Brain microvascular endothelial cell (primary cell): Measurements from ENCODE around the gene ZNF138.

Source experiments
- DNase-seq: peaks from one replicate; pipeline ENCODE4 v3.0.0-alpha.2; 2020
- H3K27ac ChIP-seq: fragments of 250-450 bp; sonication (Bioruptor Pico); 2 replicates; pipeline ENCODE4 v1.5.1; 2020; ENCODE audit warnings: mild to moderate bottlenecking, moderate library complexity
- H3K27me3 ChIP-seq: fragments of 250-450 bp; sonication (Bioruptor Pico); replicated peaks from 2 replicates; pipeline ENCODE4 v1.5.1; 2020; ENCODE audit warnings: mild to moderate bottlenecking
- H3K36me3 ChIP-seq: fragments of 250-450 bp; sonication (Bioruptor Pico); replicated peaks from 2 replicates; pipeline ENCODE4 v1.5.1; 2020; ENCODE audit warnings: mild to moderate bottlenecking
- H3K4me3 ChIP-seq: 2 replicates; pipeline ENCODE4 v1.5.1; 2011; ENCODE audit warnings: low read depth, mild to moderate bottlenecking, control low read depth, low read length, moderate library complexity
- in situ Hi-C: cut with HindIII; loops from 2 replicates; pipeline ENCODE4 v1.10.0; 2017; ENCODE audit warnings: low sequenced_read_pairs, low pct_ligation_motif_present
- TF ChIP-seq, protein P1 (sequence below): IDR thresholded peaks from 2 replicates; pipeline ENCODE4 v1.5.1; 2011; ENCODE audit warnings: low read depth, mild to moderate bottlenecking, moderate library complexity, low read length, control low read depth, inconsistent platforms; ENCODE audit errors: missing control alignments

Gene ZNF138

DNA sequence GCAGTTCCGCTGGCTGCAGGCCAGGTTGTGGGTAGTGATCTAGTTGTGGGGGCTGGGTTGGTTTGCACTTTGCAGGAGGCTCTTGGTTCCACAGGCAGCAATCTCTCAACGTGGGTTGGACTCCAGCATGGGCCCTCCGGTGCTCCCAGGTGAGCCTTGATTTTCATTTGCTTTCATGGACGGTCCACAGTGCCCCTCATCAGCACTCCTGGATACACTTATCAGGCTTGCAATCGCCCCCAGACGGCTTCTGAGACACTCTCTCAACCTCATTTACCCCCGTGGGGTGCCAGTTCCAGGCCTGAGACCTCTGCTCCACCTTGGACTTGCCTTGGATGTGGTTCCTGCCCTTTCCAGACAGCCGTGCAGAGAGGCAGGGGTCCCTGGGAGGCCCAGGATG lies 77.5 kb downstream of the ZNF138 start:
- no peaks in the 10 kb centered on the region for H3K36me3 ChIP-seq
- no peak overlapping the region for H3K4me3 ChIP-seq
- no peaks in the 10 kb centered on the region for H3K27me3 ChIP-seq
- TF ChIP-seq, protein P1, sequence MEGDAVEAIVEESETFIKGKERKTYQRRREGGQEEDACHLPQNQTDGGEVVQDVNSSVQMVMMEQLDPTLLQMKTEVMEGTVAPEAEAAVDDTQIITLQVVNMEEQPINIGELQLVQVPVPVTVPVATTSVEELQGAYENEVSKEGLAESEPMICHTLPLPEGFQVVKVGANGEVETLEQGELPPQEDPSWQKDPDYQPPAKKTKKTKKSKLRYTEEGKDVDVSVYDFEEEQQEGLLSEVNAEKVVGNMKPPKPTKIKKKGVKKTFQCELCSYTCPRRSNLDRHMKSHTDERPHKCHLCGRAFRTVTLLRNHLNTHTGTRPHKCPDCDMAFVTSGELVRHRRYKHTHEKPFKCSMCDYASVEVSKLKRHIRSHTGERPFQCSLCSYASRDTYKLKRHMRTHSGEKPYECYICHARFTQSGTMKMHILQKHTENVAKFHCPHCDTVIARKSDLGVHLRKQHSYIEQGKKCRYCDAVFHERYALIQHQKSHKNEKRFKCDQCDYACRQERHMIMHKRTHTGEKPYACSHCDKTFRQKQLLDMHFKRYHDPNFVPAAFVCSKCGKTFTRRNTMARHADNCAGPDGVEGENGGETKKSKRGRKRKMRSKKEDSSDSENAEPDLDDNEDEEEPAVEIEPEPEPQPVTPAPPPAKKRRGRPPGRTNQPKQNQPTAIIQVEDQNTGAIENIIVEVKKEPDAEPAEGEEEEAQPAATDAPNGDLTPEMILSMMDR: no peak
- DNase-seq: no peak
- in situ Hi-C loops: no loop called here
- no peak overlapping the region for H3K27ac ChIP-seq

DNA sequence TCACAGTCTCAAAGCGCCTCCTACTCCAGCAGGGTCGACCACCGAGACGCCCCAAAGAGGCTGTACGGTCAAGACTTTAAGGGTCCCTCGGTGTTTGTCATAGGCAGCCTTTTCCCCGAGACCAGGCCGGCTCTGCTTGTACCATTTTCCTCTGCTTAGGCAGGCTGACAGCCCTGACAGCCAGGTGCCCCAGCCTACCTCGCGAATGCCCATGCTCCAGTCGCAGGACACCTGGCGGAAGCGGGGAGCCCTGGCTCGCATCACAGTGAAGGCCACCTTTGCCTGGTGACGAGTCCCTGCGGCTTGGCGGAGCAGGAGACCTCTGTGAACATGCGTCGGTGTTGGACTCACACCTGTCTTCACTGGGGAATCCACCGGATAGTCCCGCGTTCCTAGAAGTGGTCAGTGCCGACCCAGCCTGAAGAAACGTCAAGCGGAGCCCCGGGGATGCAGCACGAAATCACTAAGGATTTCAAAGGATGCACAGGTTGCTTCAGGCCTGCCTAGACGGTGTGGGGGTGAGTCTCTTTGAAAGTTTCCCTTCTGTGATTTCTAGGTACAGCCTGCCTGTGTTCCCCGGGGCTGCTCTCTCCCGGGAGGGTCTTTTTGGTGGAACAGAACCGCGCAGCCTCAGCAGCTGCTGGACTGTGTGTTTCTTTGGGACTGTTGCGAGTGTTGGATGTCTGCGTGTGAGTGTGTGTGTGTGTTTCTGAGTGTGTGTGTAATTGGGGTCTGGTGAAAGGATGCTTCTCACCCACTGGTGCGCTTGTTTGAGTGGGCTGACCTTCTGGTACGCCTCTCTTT lies 78.3 kb downstream of the ZNF138 start:
- Histone ChIP-seq H3K27ac (no peak overlapping the region), H3K27me3 (no peaks in the 10 kb centered on the region), H3K36me3 (no peaks in the 10 kb centered on the region), H3K4me3 (no peak overlapping the region)
- in situ Hi-C loops: no loop called here
- DNase-seq: no peak
- TF ChIP-seq, protein P1: no peak

DNA sequence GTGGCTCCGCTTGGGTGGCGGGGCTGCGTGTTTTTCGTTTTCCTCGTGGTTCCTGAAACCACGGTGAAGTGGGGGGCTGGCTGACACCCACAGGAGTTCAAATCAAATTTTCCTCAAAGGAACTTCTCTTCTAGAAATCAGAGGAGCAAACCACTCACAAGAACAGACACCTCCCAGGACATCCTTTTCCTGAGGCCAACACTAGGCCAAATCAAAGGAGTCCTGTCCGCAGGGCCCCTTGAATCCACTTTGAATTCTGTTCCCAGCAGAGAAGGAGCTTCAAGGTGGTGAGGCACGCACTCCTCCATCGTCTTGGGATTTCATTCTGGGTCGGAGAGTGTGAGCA lies 78.9 kb downstream of the ZNF138 start:
- Histone ChIP-seq H3K36me3 (no peaks in the 10 kb centered on the region), H3K4me3 (no peak overlapping the region), H3K27ac (no peak overlapping the region), H3K27me3 (no peaks in the 10 kb centered on the region)
- TF ChIP-seq, protein P1: no peak
- no peak for DNase-seq
- in situ Hi-C loops: no loop called here

DNA sequence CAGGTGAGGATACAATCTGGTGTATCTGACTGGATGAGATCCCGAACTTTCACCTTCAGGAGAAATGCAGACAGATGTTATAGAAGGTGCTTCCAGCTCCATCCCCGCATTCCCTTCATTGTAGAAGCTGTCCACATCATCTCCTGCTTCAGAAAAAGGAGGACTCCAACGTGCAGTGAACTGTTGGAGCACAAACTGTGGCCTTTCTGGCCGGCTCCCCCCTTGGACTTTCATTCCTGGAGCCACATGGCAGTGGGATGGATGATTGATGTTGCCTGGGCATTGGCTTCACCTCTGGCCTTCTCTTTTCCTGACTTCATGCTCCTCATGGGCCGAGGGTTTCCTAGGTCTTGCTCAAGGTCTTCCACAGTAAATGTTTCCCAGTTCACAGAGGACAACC lies 79.3 kb downstream of the ZNF138 start:
- H3K27ac ChIP-seq: no peak overlapping the region
- no peak overlapping the region for H3K4me3 ChIP-seq
- H3K36me3 ChIP-seq: no peaks in the 10 kb centered on the region
- no peaks in the 10 kb centered on the region for H3K27me3 ChIP-seq
- TF ChIP-seq, protein P1: no peak
- no peak for DNase-seq
- in situ Hi-C loops: no loop called here

DNA sequence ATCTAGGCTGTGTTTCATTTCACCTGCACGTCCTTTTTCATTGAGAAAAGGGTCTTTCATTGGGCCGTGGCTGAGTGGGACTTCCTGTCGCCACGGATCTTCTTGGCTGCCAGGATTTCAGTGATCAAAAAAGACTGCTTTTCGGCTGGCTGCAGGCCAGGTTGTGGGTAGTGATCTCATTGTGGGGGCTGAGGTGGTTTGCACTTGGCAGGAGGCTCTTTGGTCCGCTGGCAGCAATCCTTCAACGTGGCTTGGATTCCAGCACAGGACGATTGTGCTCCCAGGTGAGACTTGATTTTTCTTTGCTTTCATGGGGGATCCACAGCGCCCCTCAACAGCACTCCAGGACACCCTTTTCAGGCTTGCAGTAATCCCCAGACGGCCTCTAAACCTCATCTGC lies 79.9 kb downstream of the ZNF138 start:
- DNase-seq: no peak
- Histone ChIP-seq H3K36me3 (no peaks in the 10 kb centered on the region), H3K27me3 (no peaks in the 10 kb centered on the region), H3K27ac (no peak overlapping the region), H3K4me3 (no peak overlapping the region)
- TF ChIP-seq, protein P1: no peak
- in situ Hi-C loops: no loop called here
